GM19099 (cell line): ENCODE results near the gene ILDR2.

Experiments
- POLR2A ChIP-seq: IDR thresholded peaks from 3 replicates; pipeline ENCODE4 v1.6.1; 2011; ENCODE audit warnings: low read depth; ENCODE audit not compliant: insufficient read length; ENCODE audit errors: extremely low read depth

ILDR2 gene

DNA sequence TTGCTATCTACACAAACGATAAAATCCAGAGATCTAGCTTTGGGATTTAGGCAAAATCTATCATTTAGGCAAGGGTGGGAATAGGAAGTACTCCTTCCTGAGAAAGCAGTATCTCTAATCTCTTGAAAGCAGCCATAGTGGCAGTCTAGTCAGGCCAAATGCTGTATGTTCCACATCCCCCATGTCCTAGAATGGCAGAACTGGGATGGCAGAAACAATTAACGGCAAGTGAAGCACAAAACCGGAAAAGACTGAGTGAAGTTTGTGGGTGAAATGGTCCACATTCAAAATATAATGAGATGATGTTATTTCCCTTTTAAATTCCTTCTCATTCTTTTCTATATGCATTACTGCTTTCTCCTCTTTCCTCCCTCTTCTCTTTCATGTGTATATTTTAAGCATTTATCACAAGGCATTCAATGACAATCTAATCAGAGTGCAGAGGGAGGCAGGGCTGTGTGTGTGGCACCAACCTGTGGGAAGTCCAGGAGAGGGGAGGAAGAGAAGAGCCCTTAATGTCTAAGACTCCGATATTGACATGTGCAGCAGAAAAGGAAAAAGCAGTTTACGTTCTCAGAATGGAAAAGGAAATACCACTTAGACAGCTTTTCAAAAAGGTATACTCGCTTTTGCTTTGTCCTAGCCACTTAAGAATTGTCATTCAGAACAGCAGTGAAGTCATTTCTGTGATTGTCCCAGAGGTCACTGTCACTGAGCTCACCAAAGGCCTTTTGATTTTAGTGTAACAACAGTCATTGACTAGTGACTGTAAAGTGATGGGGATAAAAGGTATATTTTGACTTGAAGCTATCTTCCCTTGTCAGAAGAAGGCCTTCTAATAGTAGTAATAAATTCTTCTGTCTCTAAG lies 57.0 kb downstream of the ILDR2 start:
- TF ChIP-seq POLR2A, result no peak

DNA sequence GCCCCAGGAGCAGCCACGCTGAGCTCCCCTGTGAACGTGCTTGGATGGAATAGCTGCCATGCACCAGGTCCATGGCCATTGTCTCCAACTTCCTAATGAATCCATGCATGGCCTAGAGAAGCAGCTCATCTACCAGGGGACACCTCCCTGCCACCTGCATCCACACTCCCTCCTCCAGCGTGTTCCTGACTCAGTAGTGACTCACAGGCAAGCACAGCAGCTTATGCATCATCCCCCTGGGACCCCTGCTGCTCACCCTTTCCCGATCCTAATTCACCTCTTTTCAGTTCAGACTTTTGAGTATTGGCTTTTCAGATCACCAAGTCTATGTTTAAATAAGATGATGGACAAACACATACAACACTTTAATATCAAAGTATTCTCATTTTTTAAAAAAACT lies 59.4 kb downstream of the ILDR2 start:
- TF ChIP-seq POLR2A, result no peak

DNA sequence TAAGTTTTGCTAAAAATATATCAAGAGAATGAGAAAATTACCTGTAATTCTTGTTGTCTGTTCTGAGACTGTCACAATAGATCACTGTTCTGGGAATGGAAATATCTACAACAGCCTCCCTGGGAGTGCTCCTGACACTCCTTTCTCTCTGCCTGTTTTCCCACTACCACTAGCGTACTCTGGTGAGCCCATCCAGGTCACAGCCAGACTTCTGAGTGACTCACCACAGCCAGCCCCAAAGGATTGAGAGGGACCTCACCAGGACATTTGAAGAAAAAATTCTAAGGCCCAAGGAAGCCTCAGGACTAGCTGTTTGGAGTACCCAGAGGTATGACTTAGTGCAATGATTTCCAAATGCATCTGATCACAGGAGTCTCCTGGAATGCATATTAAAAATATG lies 60.3 kb downstream of the ILDR2 start:
- TF ChIP-seq POLR2A, result no peak

DNA sequence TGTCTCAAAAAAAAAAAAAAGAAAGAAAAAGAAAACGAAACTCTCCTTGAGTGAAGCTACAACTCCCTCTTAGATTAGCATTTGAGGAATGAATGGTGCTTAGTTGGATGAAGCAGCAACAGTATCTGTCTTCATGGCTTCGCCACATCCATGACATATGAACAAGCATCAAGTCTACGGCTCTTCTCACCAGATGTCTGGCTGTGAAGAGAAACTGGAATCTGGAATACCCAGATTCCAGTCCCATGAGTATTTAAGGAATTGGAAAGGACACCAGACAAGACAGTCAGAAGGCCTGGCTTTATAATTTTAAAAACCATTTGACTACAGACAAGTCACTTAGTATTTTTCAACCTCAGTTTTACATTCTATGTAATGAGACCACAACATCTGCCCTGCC lies 61.2 kb downstream of the ILDR2 start:
- no peak for TF ChIP-seq POLR2A

DNA sequence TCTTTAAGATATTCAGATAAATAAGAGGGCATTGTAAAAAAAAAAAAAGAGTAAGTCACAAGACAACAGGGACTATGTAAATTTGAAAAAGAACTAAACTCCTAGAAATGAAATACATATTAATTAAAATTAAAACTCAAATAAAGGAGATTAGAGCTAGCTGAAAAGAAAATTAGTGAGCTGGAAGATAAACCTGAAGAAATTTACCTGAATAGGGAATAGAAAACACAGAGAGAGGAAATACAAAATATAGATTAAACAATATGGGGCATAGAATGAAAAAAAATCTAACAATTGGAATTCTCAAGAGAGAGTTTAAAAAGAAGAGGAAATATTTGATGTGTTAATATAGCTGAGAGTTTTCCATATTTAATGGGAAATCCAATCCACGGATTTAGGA lies 63.7 kb downstream of the ILDR2 start:
- TF ChIP-seq POLR2A, result no peak

- TF ChIP-seq POLR2A, result no peak
Observed at GRCh38 chr1:166910396-166910994, 64.8 kb downstream of the ILDR2 start.

DNA sequence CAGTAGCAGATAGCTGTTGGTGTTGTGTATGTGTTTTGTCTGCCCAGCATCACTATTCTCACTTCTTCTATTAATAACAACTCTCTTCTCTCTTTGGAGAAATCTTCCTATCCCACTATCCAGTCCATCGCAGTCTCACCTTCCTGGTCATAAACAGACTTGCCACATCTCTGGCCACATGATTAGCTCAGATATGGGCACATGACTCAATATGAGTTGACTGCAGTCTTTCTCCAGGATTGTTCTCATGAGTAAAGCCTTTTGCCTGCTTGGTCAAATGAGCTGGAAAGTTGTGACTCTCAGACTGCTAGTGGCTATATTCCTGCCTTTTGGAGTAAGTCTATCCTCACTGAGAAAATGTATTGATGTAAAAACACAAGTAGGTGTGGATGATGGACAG lies 66.4 kb downstream of the ILDR2 start:
- no peak for TF ChIP-seq POLR2A

DNA sequence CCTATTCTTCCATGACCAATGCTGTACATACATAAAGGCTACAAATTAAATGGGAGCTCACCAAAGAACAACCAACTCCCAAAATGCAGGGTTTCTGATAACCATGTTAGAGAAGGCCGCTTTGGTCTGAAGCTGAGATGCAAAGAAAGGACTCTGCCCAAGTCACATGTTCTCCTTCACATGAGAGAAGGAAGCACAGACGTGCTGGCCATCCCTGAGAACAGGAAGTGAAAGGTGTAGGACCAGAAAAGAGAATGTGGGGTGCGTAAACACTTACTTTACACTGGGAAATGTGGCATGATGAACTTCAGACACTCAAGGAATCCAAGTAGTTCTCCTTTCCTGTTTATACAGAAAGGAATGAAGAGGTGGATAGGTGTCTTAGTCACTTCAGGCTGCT lies 67.6 kb downstream of the ILDR2 start:
- TF ChIP-seq POLR2A, result no peak

DNA sequence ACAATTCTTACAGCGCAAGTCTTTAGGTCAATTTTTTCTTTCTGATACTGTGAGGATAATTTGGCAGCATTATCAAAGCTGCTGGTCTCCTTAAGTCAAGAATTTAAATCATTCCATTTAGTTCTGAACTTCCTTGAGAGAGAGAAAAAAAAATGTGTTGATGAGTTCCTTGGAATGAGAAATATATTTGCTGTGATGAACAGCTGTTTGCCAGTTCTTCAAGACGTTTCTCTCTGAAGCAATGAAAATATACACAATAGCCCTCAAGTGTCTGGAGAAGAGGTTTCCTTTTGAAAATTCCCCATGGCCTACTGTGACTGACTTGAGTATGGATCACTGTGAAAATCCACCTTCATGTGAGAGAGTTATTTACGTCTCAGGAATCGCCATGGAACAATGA lies 68.3 kb downstream of the ILDR2 start:
- TF ChIP-seq POLR2A, result no peak

- TF ChIP-seq POLR2A, result no peak
Observed at GRCh38 chr1:166906647-166907046, 68.7 kb downstream of the ILDR2 start.

GRCh38 chr1:166905900-166906299 lies 69.4 kb downstream of the ILDR2 start:
- no peak for TF ChIP-seq POLR2A

DNA sequence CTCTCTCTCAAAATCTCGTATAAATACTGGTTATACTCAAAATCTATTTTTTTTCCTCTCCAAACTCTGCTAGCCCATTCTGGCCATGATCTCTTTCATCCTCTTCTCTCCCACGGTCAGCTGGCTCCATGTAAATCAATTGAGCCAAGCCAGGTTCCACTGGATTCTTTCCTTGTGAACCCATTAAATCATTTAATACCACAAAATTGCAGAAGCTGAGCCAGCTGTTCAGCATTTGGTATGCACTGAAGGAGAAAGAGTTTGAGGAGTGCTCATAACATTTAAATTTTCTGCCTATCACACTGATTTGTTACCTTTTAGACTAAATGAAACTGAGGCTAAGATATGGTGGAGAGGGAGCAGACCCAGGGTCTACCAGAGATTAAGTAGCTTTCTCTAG lies 70.2 kb downstream of the ILDR2 start:
- no peak for TF ChIP-seq POLR2A

GRCh38 chr1:166903232-166903631 lies 72.1 kb downstream of the ILDR2 start:
- no peak for TF ChIP-seq POLR2A

GRCh38 chr1:166902279-166902678 lies 73.1 kb downstream of the ILDR2 start:
- TF ChIP-seq POLR2A, result no peak

GRCh38 chr1:166900987-166901386 lies 74.4 kb downstream of the ILDR2 start:
- TF ChIP-seq POLR2A, result no peak

GRCh38 chr1:166899769-166900168 lies 75.6 kb downstream of the ILDR2 start:
- TF ChIP-seq POLR2A, result no peak
